Measurements from ENCODE around the gene NBL1. TPM values are rescaled to one million over a fixed set of nuclear protein-coding genes. Genes with fewer than 3 reads are reported as not detected.
A peak's percentile ranks its signal among the peaks of the same experiment; 100 is the strongest.

NBL1 gene
- total and polyA plus RNA-seq, 9 of the 15 experiments (the other 6 are each of a cell fraction or from before 2014, with no cell fraction given) = 0.10 to 3.7 (median 1.8) TPM; not detected in 1

- Histone ChIP-seq H3K4me3 (no peak overlapping the region), H3K27me3 (ENCODE audit: control insufficient read depth in 2 of 2, insufficient read depth in 2 of 2, low read length in 2 of 2) (peaks cover 9 to 45% of the 10 kb centered on the region in 2 experiments; a peak in 4 of 5 replicates), H3K9me3 (replicated peaks; ENCODE audit: control insufficient read depth, insufficient read depth, low read depth, low read length) (no peaks in the 10 kb centered on the region), H3K79me2 (ENCODE audit: control insufficient read depth, insufficient read depth, low read length) (no peaks in the 10 kb centered on the region), H3K4me2 (ENCODE audit: insufficient read depth, low read length) (no peak overlapping the region), H3K4me1 (replicated peaks in 1 of 2; ENCODE audit: control insufficient read depth in 2 of 2, insufficient read depth in 2 of 2, low read length in 2 of 2) (no peaks in the 10 kb centered on the region), H3K9me1 (ENCODE audit: control insufficient read depth, insufficient read depth, low read length) (no peaks in the 10 kb centered on the region), H4K20me1 (replicated peaks; ENCODE audit: control insufficient read depth, insufficient read depth, low read length) (no peaks in the 10 kb centered on the region), H3K27ac (ENCODE audit: extremely low read depth, low read depth, low read length) (no peak overlapping the region), H3K36me3 (ENCODE audit: control insufficient read depth, insufficient read depth, low read length) (no peaks in the 10 kb centered on the region), H2AFZ (ENCODE audit: low read depth, low read length) (no peak overlapping the region), H3K9ac (ENCODE audit: insufficient read depth in 1 of 2, low read depth in 2 of 2, low read length in 2 of 2) (no peak overlapping the region)
- TF ChIP-seq PTBP1 (IDR thresholded peaks at IDR 0.05; ENCODE audit: low read depth, low read length) (0 out of 2 replicates have a peak, but pooled peaks have one; percentile 45), ZKSCAN1 (IDR thresholded peaks at IDR 0.05; ENCODE audit: low read depth, low read length) (0 out of 2 replicates have a peak, but pooled peaks have one; percentile 26), CTCF (IDR thresholded peaks at IDR 0.05 in 2 of 3, conservative IDR thresholded peaks at IDR 0.05 in 1 of 3; ENCODE audit: insufficient read depth in 2 of 3, low read depth in 1 of 3, low read length in 3 of 3) (no peak), BCOR (IDR thresholded peaks at IDR 0.05) (peak; percentile 54; the same call in 1 of the 2 replicates), RBM25 (IDR thresholded peaks at IDR 0.05; ENCODE audit: low read depth, low read length, severe bottlenecking) (peak; percentile 84), ZNF609 (CRISPR knock-in tag; IDR thresholded peaks at IDR 0.05; ENCODE audit: borderline replicate concordance) (no peak), PRPF4 (IDR thresholded peaks at IDR 0.05; ENCODE audit: insufficient read depth, low read depth, low read length, poor library complexity, severe bottlenecking) (no peak), STAT5B (CRISPR knock-in tag; IDR thresholded peaks at IDR 0.05) (no peak), ZFP36 (IDR thresholded peaks at IDR 0.05; ENCODE audit: low read depth, low read length, partially characterized antibody) (peak; percentile 85), E4F1 (CRISPR knock-in tag; IDR thresholded peaks at IDR 0.05; ENCODE audit: borderline replicate concordance) (no peak)
- DNase-seq (ENCODE audit: extremely low read depth in 1 of 4, low spot score in 3 of 4) (no peak), FAIRE-seq (no peak), ATAC-seq (no peak)
- intact Hi-C loops (cut with micrococcal nuclease) = no loop called here
- POLR2A ChIA-PET = interaction anchor here (0.5 to 0.6 kb wide), 2 partner anchors 18 to 97 kb away, joined by 3 to 5 read pairs; no protein-coding TSS in a partner anchor
- 8% methylated on average over 5 of the region's 5 CpGs for WGBS (ENCODE audit: insufficient coverage, low coverage, missing lambda C conversion rate)
- in situ Hi-C loops (cut with MboI) = no loop called here
- no TSS peak for BruUV-seq (replicated peaks)
- CTCF ChIA-PET (ENCODE audit: low intra/inter-chr PET ratio) = no interaction called here
Observed at GRCh38 chr1:19689085-19689757, 45.1 kb downstream of the NBL1 start.
